RPMI7951 (cell line): Measurements from ENCODE around the gene NOS1AP. TPM values are rescaled to one million over a fixed set of nuclear protein-coding genes. Genes with fewer than 3 reads are reported as not detected.

Source experiments
- DNase-seq: peaks from one replicate; pipeline ENCODE4 v3.0.0-alpha.2; 2012; ENCODE audit warnings: low read depth
- total RNA-seq: library from RNA; depleted of rRNA; stranded (reverse); fragments of >200 nt; shearing (Covaris generic); gene quantifications from 2 replicates; pipeline ENCODE4 v1.2.3, GENCODE V29; 2014

The NOS1AP gene
- total RNA-seq, 1 experiment from 2014 or later, result not detected

- no peak for DNase-seq
Observed at GRCh38 chr1:162218546-162218945, 149.1 kb downstream of the NOS1AP start.

- DNase-seq, result no peak
Observed at GRCh38 chr1:162218975-162219374, 149.5 kb downstream of the NOS1AP start.

DNA sequence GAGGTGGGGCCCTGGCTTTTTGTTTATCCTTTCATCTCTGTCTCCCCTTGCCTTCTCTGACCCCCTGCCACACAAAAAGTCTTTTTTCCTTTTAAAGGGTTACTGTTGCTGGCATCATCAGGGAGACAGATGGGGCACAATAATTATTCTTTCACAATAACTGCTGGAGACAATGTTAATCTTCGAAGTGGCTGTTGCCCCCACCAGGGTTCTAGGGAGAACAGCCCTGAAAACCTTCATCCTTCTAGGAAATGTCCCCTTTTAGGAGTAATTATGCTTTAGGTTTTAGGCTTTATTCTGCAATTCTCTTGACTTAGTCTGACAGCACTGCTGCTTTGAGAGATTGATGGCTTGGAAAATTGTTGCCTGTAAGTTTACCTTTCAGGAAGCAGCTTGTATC, 150.0 kb downstream of the NOS1AP start:
- DNase-seq, result no peak

GRCh38 chr1:162220009-162220539, 150.6 kb downstream of the NOS1AP start:
- no peak for DNase-seq

GRCh38 chr1:162222014-162222413, 152.5 kb downstream of the NOS1AP start:
- DNase-seq, result no peak

DNA sequence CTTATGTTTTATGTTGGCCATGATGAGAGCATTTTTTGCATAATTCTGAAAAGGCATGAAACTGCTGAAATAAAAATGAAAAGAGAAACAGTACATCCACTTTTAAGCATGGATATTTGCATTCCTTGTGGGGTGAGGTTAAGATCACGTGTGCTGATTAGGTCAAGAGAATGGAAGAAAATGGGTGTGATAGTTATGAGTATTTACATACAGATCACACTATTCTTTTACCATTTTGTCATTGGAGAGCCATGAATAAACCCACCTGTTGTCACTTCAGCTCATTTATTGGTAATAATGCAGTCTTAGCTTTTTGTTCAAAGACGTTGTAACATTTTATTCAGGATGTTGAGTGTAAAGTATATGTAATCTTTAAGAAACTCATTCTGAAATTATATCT, 153.2 kb downstream of the NOS1AP start:
- DNase-seq, result no peak

GRCh38 chr1:162223488-162223887, 154.0 kb downstream of the NOS1AP start:
- DNase-seq, result no peak

GRCh38 chr1:162224267-162224666, 154.8 kb downstream of the NOS1AP start:
- no peak for DNase-seq

DNA sequence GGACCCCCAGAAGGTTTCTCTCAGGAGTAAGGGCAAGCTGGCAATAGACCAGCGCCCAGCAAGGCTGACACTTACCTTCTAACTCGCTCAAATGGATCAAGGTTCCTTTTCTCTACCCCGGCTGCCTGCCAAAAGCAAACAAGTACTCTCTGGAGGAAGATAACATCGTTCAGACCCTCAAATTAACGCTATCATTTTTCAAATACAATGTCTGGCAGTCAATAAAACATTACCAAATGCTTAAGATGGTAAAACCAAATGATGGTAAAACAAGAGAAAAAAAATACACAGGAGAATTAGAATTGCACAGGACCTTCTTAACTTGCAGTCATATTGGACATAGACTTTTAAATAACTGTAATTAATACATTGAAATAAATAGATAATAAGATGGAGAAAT, 159.1 kb downstream of the NOS1AP start:
- no peak for DNase-seq

GRCh38 chr1:162229549-162229948, 160.1 kb downstream of the NOS1AP start:
- DNase-seq, result no peak

GRCh38 chr1:162230096-162230495, 160.6 kb downstream of the NOS1AP start:
- peak; percentile 41 for DNase-seq

DNA sequence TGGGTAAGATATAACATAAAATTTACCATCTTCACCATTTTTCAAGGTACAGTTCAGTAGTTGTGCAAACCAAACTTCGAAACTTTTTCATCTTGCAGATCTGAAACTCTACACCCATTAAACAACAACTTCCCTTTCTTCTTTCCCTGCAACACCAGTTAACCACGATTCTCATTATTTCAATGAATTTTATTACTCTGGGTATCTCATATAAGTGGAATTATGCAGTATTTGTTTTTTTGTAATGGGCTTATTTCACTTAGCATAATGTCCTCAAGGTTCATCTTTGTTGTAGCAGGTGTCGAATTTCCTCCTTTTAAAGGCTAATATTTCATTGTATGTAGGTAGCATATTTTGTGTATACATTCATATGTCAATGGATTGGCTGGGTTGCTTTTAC, 161.0 kb downstream of the NOS1AP start:
- no peak for DNase-seq

DNA sequence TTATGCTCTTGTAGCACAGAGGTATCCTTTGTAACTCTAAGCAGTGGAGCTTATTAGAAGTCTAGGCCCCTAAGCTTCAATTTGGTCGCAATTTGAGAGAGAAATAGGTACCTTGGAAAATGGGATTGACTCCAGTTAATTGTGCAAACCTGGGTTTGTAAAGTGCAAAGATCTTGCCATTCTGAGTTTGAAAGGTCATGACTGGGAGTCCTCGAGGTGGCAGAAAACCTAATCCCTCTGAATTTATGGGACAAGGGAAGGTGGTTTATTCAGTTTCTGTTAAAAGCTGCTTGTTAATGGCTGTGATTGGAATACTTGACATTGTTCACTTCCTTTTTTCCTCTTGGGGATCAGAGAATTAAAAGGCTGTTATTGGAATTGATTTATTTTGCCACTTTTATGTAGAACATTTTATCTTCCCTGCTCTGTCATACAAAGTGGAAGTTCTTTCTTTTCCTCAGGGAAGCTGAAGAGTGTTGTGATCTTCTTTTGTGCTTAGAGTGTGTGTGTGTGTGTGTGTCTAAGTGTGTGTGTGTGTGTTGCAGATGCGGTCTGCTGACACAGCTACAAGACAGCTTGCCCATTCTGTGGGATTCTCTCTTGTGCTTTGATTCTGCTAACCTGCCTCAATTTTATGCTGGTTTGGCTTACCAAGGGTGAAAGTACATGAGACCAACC, 162.7 kb downstream of the NOS1AP start:
- DNase-seq, result no peak

DNA sequence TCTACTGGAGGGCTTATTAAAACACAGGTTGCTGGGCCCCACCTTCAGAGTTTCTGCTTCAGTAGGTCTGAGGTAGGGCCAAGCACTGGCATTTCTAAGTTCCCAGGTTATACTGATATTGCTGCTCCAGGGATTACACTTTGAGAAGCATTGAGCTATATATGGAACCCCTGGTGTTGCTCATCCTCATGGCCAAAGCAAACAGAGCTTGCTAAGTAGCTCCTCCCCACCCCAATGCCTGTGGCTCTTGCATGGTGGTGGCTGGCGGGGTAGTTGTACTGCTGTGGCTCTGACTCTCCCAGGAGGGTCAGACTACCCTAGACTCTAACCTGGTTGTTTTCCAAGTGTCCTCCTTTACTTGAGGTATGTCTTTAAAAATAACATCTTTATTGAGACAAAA, 163.6 kb downstream of the NOS1AP start:
- DNase-seq, result no peak

- no peak for DNase-seq
Observed at GRCh38 chr1:162233937-162234336, 164.4 kb downstream of the NOS1AP start.

GRCh38 chr1:162234571-162234970, 165.1 kb downstream of the NOS1AP start:
- no peak for DNase-seq

DNA sequence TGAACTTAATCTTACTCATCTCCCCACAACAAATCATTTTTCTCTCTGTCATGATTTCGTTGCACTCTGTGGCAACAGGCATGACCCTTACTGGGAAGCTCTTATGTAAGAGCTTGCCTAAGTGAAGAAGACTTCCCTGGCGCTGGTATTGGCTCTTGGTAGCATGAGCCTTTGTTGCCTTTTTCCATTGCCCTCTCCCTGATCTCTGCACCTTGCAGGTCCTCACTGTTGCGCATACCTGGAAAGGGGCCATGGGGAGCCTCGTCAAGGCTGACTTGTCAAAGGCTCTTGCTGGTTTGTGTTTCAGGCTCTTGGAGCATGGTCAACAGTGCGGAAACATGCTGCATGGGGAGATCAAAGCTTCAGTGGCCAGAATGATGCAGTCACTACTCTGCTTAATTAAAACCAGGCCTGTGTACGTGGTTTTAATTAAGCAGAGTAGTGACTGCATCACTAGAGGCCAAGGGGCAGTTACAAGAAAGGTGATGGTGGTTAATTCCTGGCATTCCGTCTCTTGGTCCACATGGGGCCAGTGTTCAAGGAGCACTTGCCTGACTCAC, 165.8 kb downstream of the NOS1AP start:
- peak; percentile 80 for DNase-seq

DNA sequence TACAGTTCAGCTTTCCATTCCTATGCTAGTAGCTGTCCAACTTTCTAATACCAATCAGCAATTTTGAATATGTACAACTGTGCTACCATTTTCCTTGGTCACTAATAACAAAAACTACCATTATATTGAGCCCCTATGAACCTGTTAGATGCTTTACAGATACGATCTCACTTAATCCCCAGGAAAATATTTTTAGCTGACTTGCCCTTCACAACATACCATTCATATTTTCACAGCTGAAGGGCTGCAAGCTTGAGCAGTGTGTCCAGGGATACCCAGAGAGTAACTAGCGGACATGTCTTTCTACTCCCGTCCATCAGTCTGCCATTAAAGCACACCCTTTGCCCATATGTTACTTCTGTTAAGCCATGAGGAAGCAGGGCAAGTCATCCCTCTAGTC, 166.7 kb downstream of the NOS1AP start:
- no peak for DNase-seq

- DNase-seq, result no peak
Observed at GRCh38 chr1:162236618-162237017, 167.1 kb downstream of the NOS1AP start.

- DNase-seq, result no peak
Observed at GRCh38 chr1:162240577-162240976, 171.1 kb downstream of the NOS1AP start.

- DNase-seq, result no peak
Observed at GRCh38 chr1:162242804-162243203, 173.3 kb downstream of the NOS1AP start.

DNA sequence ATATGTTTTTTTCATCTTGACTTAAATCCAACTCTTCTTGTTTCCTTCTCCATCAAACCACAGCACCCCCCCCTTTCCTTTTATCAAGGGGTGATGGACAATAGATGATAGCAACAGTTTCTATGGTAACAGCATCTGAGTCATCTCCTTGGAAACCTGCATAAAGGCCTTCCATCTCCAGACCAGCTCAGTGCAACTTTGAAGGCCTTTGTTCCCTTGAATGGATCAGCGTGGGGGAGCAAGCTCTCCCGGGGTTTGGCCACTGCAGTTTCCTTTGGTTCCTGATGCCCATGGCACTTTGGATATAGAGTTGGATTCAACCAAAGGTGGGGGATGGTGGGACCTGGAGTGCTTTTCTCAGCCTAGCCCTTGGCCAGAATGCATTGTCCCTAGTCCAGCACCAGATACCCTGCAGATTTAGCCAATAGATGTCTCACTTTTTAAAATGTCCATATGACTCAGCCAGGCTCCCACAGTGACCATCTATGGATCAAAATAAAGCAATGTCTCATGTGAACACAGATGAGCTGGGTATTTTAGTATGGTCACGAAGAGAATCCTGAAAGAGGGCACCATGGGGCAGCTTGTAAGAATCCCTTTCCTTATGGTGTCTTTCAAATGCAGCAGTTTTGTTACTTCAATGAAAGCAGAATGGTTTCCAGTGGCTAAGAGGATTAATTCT, 179.5 kb downstream of the NOS1AP start:
- DNase-seq, result no peak
